Measurements from ENCODE around the gene GOLGA7B.

DNA sequence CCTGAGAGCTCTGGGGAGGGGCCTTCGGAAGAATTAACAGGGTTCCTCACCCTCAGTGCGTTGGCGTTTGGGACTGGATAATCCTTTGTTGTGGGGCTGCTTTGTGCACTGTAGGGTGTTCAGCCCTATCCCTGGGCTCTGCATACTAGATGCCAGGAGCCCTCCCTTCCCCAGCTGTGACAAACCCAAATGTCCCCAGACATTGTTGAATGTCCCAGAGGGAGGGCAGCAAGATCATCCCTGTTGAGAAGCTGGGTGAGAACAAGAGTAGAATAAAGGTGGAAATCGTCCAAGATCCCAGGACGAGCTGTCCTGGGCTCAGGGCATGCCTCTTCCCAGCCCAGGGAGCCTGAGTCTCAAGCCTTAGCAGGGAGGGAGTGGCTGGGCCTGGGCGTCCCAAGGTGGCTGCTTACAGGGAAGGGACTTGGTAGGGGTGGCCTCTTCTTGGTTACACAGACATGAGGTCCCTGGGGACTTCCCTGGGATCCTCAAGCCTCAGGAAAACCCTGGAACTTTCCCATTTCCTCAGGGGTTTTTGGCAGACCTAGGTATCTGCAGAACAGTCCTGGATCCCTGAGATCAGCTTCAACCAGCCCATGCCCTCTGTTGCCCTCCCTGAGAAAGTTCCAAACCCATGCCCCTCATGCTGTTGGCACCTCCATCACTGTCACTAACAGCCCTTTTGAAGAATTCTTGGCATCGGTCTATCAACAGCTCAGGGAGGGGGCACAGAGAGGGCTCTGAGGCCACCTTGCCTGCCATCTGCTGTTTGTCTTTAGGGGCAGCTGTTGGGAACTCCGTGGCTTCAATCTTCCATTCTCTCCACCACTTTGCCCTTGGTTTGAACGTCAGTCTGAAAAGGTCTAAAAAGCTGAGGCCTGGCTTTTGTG, 53.7 kb downstream of the GOLGA7B start:
- TF ChIP-seq EZH2 (IDR thresholded peaks at IDR 0.05; ENCODE audit: low read depth) = no peak
- TF ChIP-seq, protein P1, sequence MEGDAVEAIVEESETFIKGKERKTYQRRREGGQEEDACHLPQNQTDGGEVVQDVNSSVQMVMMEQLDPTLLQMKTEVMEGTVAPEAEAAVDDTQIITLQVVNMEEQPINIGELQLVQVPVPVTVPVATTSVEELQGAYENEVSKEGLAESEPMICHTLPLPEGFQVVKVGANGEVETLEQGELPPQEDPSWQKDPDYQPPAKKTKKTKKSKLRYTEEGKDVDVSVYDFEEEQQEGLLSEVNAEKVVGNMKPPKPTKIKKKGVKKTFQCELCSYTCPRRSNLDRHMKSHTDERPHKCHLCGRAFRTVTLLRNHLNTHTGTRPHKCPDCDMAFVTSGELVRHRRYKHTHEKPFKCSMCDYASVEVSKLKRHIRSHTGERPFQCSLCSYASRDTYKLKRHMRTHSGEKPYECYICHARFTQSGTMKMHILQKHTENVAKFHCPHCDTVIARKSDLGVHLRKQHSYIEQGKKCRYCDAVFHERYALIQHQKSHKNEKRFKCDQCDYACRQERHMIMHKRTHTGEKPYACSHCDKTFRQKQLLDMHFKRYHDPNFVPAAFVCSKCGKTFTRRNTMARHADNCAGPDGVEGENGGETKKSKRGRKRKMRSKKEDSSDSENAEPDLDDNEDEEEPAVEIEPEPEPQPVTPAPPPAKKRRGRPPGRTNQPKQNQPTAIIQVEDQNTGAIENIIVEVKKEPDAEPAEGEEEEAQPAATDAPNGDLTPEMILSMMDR (conservative IDR thresholded peaks at IDR 0.05) = no peak
